Activated CD4-positive, alpha-beta T cell treated with anti-CD3 and anti-CD28 coated beads, Interleukin-2, amount 10 ng/mL, durations not matched to agents 24 days and 14 days (primary cell): ENCODE measurements around the gene KMT5C. TPM values are rescaled to one million over a fixed set of nuclear protein-coding genes. Genes with fewer than 3 reads are reported as not detected.

Source experiments
- DNase-seq: peaks from one replicate; pipeline ENCODE4 v3.0.0; 2022
- H3K27ac Mint-ChIP-seq: one replicate; pipeline ENCODE4 v1.8.0; 2022; ENCODE audit warnings: mild to moderate bottlenecking, mixed read lengths
- H3K27me3 Mint-ChIP-seq: one replicate; pipeline ENCODE4 v1.8.0; 2022; ENCODE audit warnings: mixed read lengths
- H3K36me3 Mint-ChIP-seq: one replicate; pipeline ENCODE4 v1.8.0; 2022; ENCODE audit warnings: low read depth, mild to moderate bottlenecking, mixed read lengths
- H3K4me1 Mint-ChIP-seq: one replicate; pipeline ENCODE4 v1.8.0; 2021; ENCODE audit warnings: mixed read lengths
- H3K4me3 Mint-ChIP-seq: one replicate; pipeline ENCODE4 v1.8.0; 2022; ENCODE audit warnings: mild to moderate bottlenecking, moderate library complexity, mixed read lengths
- H3K9me3 Mint-ChIP-seq: one replicate; pipeline ENCODE4 v1.8.0; 2021; ENCODE audit warnings: mixed read lengths
- intact Hi-C: fragments of 100-400 bp; cut with micrococcal nuclease; formaldehyde crosslinking; loops from one replicate; pipeline ENCODE4 v1.15.1; 2023
- total RNA-seq: library from RNA; stranded (reverse); gene quantifications from 2 replicates; pipeline ENCODE4 v1.2.3, GENCODE V29; 2022

KMT5C gene
- total RNA-seq, 1 donor from 2014 or later = 32.2 TPM

DNA sequence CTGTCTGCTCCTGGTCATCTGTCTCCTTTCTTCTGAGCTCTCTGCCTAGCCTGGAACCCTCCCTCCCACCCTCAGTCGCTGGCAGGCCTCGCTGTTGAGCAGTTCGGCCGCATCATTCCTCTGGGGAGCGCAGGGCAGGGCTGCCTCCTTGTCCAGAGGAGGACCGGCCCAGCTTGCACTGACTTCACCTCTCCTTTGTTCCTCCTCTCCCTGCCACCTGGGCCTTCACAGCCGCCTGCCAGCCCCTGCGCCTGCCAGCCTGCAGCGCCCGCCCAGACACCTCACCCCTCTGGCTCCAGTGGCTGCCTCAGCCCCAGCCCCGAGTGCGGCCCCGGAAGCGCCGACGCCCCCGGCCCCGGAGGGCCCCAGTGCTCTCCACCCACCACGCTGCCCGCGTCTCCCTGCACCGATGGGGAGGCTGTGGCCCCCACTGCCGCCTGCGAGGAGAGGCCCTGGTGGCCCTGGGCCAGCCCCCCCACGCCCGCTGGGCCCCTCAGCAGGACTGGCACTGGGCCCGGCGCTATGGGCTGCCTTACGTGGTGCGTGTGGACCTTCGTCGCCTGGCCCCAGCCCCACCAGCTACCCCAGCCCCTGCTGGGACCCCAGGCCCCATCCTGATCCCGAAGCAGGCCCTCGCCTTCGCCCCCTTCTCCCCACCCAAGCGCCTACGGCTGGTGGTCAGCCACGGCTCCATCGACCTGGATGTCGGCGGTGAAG is 7.2 kb downstream of the KMT5C start:
- intact Hi-C loops = no loop called here
- Mint-ChIP-seq H3K4me1 (peaks cover 7% of the 10 kb centered on the region), H3K27ac (no peak overlapping the region), H3K9me3 (no peaks in the 10 kb centered on the region), H3K36me3 (peaks cover 8% of the 10 kb centered on the region), H3K4me3 (no peak overlapping the region), H3K27me3 (peaks cover 8% of the 10 kb centered on the region)
- no peak for DNase-seq

DNA sequence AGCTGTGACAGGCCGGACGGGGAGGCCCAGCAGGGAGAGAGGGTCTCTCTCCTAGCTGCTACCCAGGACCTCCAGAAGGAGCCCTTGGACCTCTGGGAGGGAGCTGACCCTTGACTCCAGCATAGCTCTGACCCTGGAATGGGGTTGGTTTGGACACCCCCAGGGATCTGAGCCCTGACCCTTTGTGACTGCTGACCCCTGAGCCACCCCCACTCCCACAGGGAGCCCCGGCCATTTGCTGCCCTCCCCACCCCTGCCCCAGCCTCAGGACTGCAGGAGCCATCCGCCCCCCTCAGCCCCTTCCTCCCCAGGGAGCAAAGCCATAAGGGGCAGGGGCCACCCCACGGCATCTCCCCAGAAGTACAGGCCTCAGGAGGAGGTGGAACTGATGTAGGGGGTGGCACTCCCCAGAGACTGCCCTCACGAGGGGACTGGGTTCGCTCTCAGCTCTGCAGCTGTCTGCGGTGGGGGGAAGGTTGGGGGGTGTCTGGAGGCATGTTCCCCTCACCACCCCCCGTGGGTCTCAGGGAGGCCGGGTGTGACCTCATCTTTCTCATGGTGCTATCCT is 7.8 kb downstream of the KMT5C start:
- Mint-ChIP-seq H3K36me3 (peaks cover 8% of the 10 kb centered on the region), H3K27me3 (peaks cover 15% of the 10 kb centered on the region), H3K4me1 (peaks cover 10% of the 10 kb centered on the region), H3K9me3 (no peaks in the 10 kb centered on the region), H3K27ac (no peak overlapping the region), H3K4me3 (no peak overlapping the region)
- intact Hi-C loops = no loop called here
- DNase-seq = no peak

DNA sequence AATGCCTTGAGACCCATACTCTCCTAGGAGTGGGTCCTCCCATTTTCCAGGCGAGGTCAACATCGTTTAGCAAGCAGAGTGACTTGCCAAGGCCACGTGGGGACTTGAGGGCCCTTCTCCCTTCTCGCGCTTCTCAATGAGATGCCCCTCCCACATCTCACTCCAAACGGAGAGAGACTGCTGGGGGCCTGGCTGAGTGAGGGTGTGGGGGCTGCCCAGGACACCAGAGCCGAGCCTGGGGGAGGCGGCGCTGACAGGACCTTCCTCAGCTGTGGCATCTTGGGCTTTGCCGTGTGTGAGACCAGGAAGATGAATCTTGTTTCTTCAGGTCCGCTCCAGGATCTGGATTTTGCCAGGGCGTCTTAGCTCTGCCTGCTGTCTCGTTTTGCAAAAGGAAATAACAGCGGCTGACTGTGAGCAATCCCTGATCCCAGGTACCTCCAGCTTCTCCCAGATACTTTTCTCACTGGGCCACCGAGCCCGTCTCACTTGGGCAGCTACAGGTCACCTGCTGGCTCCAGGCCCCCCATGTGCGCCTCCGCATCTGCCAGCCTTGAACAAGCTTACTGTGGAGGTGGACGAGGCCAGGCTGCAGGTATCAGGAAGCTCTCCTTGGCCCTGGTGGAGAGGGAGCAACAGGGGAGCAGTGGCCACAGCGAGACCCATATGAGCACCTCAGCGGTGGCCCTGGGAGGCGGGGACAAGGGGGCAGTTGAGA is 8.8 kb downstream of the KMT5C start:
- Mint-ChIP-seq H3K9me3 (no peaks in the 10 kb centered on the region), H3K4me3 (no peak overlapping the region), H3K27ac (no peak overlapping the region), H3K36me3 (peaks cover 2% of the 10 kb centered on the region), H3K27me3 (peaks cover 24% of the 10 kb centered on the region), H3K4me1 (peaks cover 19% of the 10 kb centered on the region)
- DNase-seq = no peak
- intact Hi-C loops = no loop called here

DNA sequence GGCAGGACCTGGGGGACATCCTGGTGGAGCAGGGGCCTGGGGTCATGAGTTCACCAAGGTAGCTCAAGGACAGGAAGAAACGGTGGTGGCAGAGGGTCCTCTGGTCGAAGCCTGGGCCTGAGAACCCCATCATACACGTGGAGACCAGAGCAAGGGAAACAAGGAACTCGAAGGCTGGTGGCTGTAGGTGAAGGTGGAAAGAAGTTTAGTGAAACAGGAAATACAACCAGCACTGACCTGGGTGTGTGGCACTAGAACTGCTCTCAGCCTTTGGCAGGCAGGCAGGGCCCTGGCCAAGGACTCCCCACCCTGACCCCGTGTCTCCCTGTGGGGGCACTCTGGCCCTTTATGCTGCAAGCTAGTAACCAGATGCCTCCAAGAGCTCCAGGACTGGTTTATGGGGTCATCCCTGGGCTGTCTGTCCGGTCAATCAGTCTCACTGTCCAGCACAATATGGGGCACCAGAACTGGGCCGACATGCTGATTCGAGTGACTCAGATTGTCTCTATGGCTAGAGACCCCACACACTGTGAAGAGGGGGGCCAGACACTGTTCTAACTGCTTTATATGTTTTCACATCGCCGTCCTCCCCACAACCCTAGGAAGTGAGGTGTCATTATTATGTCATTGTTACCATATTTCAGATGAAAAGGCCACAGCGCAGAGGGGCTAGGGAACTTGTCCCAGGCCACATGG is 11.1 kb downstream of the KMT5C start:
- H3K27me3 Mint-ChIP-seq = peaks cover 35% of the 10 kb centered on the region
- intact Hi-C loops = no loop called here
- H3K36me3 Mint-ChIP-seq = peaks cover 2% of the 10 kb centered on the region
- H3K9me3 Mint-ChIP-seq = no peaks in the 10 kb centered on the region
- H3K4me1 Mint-ChIP-seq = peaks cover 22% of the 10 kb centered on the region
- H3K27ac Mint-ChIP-seq = no peak overlapping the region
- no peak overlapping the region for H3K4me3 Mint-ChIP-seq
- no peak for DNase-seq

GRCh38 chr19:55352040-55352439 is 12.4 kb downstream of the KMT5C start:
- no peak for DNase-seq
- Mint-ChIP-seq H3K27me3 (peaks cover 41% of the 10 kb centered on the region), H3K4me3 (no peak overlapping the region), H3K36me3 (peaks cover 2% of the 10 kb centered on the region), H3K4me1 (peaks cover 22% of the 10 kb centered on the region), H3K27ac (no peak overlapping the region), H3K9me3 (no peaks in the 10 kb centered on the region)
- intact Hi-C loops = no loop called here

GRCh38 chr19:55352549-55353145 is 13.0 kb downstream of the KMT5C start:
- no peak for DNase-seq
- intact Hi-C loops = loop anchor here (1.0 kb wide), 1 partner anchor 13 kb away; the partner anchor contains the start of gene KMT5C
- Mint-ChIP-seq H3K4me1 (peaks cover 22% of the 10 kb centered on the region), H3K27me3 (peaks cover 47% of the 10 kb centered on the region), H3K4me3 (peak overlapping the region; percentile 83), H3K9me3 (no peaks in the 10 kb centered on the region), H3K27ac (peak overlapping the region; percentile 70), H3K36me3 (peaks cover 2% of the 10 kb centered on the region)

- Mint-ChIP-seq H3K36me3 (no peaks in the 10 kb centered on the region), H3K4me3 (peak overlapping the region; percentile 83)
Measured at GRCh38 chr19:55353356-55353802, 13.7 kb downstream of the KMT5C start.

DNA sequence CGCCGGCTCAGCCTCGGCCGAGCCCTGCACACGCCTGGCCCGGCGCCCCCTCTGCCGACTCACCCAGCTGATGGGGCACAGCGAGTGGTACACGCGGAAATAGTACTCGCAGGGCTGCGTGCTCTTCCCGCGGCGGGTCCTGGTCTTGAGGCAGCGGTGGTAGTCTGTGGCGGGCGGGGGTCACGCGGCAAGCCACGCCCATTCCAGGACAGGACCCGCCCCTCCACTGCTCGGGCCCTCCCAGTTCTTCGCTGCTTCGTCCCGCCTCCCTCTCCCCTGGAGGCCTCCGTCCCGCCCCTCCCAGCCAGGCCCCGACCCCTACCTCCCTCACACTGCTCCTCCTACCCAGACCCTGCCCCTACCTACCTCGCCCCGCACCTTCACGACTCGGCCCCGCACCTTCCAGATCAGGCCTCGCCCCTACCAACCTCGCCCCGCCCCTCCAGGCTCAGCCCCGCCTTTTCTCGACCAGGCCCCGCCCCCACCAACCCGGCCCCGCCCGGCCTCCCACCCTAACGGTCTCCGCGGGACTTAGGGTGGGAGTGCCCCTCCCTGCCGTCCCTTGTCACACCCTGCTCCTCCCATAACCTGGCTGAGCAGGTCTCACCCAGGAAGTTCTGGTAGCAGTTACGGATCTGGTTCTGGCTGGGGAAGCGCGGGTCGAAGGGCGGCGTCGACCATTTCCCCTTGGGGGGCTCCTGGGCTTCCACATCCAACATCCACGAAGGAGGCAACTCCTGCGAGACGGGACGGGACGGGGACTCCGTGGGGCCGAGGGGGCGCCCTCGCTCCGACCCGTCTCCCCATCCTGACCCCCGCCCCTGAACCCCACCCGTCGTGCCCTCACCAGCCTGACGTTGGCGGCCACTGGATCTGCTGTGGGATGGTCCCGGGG is 14.4 kb downstream of the KMT5C start:
- H3K4me3 Mint-ChIP-seq = peak overlapping the region; percentile 83
- peaks cover 49% of the 10 kb centered on the region for H3K27me3 Mint-ChIP-seq
- no peaks in the 10 kb centered on the region for H3K36me3 Mint-ChIP-seq
- H3K9me3 Mint-ChIP-seq = no peaks in the 10 kb centered on the region
- intact Hi-C loops = loop anchor here (1.0 kb wide), 1 partner anchor 15 kb away; the partner anchor contains the start of gene KMT5C
- peak; percentile 89 for DNase-seq
- H3K27ac Mint-ChIP-seq = no peak overlapping the region
- peaks cover 22% of the 10 kb centered on the region for H3K4me1 Mint-ChIP-seq

More at GRCh38 chr19:55353356-55353802, 13.7 kb downstream of the KMT5C start:
- intact Hi-C loops = loop anchor here (1.0 kb wide), 1 partner anchor 14 kb away; the partner anchor contains the start of gene KMT5C
- Mint-ChIP-seq H3K27me3 (peaks cover 49% of the 10 kb centered on the region), H3K9me3 (no peaks in the 10 kb centered on the region), H3K4me1 (peaks cover 22% of the 10 kb centered on the region), H3K27ac (no peak overlapping the region)
- DNase-seq = no peak

GRCh38 chr19:55354698-55355212 is 15.1 kb downstream of the KMT5C start, which contains the start of gene COX6B2:
Gene COX6B2, minus strand, starts transcription at chr19:55354719. Its CDS starts 198 bp downstream, at chr19:55354521.
- Mint-ChIP-seq H3K9me3 (no peaks in the 10 kb centered on the region), H3K27me3 (peaks cover 49% of the 10 kb centered on the region), H3K4me3 (peak within 1 kb of the TSS; percentile 83), H3K4me1 (peaks cover 22% of the 10 kb centered on the region), H3K27ac (no peak within 1 kb of the TSS), H3K36me3 (no peaks in the 10 kb centered on the region)
- intact Hi-C loops = no loop called here
- DNase-seq = peak; percentile 70

GRCh38 chr19:55355213-55355821 is 15.6 kb downstream of the KMT5C start:
- Mint-ChIP-seq H3K36me3 (no peaks in the 10 kb centered on the region), H3K27me3 (peaks cover 49% of the 10 kb centered on the region), H3K4me3 (no peak overlapping the region), H3K9me3 (no peaks in the 10 kb centered on the region), H3K27ac (no peak overlapping the region), H3K4me1 (peaks cover 22% of the 10 kb centered on the region)
- intact Hi-C loops = no loop called here
- peak; percentile 63 for DNase-seq

- no peak for DNase-seq
- Mint-ChIP-seq H3K27ac (no peak overlapping the region), H3K27me3 (peaks cover 24% of the 10 kb centered on the region), H3K36me3 (no peaks in the 10 kb centered on the region), H3K4me3 (no peak overlapping the region), H3K9me3 (no peaks in the 10 kb centered on the region), H3K4me1 (peaks cover 3% of the 10 kb centered on the region)
- intact Hi-C loops = no loop called here
Measured at GRCh38 chr19:55358493-55358892, 18.8 kb downstream of the KMT5C start.
